Astrocyte of the spinal cord (primary cell): Measurements from ENCODE around the gene PKNOX2.

Source experiments
- DNase-seq: peaks from one replicate; pipeline ENCODE4 v3.0.0; 2011; ENCODE audit warnings: low read depth, low spot score
- H3K4me3 ChIP-seq: 2 replicates; pipeline ENCODE4 v1.5.1; 2011; ENCODE audit warnings: low read depth, mild to moderate bottlenecking, low read length, moderate library complexity
- in situ Hi-C: cut with HindIII; loops from 2 replicates; pipeline ENCODE4 v1.10.0; 2017; ENCODE audit warnings: low sequenced_read_pairs
- TF ChIP-seq, protein P1 (sequence below): IDR thresholded peaks from 2 replicates; pipeline ENCODE4 v1.5.1; 2012; ENCODE audit warnings: low read depth, mild to moderate bottlenecking, low read length, inconsistent platforms

Gene PKNOX2

DNA sequence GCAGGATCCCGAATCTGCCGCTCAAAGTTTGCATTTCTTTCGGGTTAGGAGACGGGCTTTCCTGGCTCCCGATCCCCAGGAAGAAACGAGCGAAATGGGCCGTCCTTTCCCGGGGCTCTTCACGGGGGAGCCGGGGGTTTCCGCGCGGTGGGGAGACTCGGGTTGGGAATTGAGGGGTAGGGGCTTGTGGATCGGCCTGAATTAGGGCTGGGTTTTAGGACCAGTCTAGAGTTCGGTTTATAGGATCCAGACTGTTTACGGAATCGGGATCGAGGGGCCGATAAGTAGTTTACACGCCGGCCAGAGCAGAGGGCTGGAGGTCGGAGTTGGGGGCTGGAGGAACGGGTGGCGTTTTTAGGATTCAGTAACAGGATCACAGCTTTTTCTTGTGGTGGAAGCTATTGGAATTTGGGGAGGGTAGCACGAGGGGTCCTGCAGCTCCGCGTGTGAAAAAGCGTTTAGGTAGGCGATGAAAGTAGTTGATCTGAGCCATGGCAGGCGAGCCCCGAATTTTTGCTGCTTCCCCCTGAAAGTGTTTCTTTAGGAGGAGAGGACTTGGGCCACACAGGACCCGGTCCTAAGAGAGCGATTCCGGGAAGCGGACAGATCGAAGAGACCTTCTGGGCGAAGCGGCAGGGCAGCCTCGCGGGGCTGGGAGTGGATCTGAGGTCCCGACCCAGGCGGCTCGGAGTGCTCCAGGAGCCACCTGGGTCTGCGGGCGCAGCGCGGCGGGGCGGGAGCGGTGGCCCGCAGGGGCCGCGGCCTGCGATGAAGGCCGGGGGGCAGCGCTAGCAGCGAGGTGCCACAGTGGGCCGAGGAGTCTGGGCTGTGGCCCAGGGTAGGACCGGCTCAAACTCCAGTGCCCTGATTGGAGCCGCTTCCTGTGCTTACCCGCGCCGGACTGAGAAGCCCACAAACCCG, 1.6 kb downstream of the PKNOX2 start:
- in situ Hi-C loops, result no loop called here
- peak; percentile 24 for DNase-seq
- peak overlapping the region; percentile 68 for H3K4me3 ChIP-seq
- TF ChIP-seq, protein P1, sequence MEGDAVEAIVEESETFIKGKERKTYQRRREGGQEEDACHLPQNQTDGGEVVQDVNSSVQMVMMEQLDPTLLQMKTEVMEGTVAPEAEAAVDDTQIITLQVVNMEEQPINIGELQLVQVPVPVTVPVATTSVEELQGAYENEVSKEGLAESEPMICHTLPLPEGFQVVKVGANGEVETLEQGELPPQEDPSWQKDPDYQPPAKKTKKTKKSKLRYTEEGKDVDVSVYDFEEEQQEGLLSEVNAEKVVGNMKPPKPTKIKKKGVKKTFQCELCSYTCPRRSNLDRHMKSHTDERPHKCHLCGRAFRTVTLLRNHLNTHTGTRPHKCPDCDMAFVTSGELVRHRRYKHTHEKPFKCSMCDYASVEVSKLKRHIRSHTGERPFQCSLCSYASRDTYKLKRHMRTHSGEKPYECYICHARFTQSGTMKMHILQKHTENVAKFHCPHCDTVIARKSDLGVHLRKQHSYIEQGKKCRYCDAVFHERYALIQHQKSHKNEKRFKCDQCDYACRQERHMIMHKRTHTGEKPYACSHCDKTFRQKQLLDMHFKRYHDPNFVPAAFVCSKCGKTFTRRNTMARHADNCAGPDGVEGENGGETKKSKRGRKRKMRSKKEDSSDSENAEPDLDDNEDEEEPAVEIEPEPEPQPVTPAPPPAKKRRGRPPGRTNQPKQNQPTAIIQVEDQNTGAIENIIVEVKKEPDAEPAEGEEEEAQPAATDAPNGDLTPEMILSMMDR, result no peak

DNA sequence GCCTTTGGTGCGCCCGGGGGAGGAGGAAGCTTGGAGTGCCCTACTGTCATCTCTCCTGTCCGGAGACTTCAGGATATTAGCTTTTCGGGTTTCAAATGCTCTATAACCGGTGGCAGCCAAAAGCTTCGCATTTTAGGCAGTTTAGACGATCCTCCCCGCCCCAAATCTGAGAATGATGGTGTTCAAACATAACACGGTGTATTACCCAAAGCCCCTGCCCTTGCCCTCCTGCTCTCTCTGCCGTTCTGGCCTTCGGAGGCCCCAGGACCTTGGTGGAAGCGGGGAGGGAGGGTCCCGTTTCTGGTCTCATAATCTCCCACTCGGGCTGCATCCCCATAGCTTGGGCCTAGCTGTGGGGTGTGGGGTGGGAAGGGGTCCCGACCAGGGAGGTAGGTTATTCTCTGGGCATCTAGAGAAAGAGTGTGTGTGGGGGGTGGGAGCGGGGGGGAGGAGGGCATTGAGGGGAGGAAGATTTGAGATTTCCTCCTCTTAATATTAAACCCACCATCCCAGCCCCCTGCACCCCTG, 2.3 kb downstream of the PKNOX2 start:
- DNase-seq, result peak; percentile 27
- in situ Hi-C loops, result no loop called here
- peak overlapping the region; percentile 68 for H3K4me3 ChIP-seq
- TF ChIP-seq, protein P1, result no peak

DNA sequence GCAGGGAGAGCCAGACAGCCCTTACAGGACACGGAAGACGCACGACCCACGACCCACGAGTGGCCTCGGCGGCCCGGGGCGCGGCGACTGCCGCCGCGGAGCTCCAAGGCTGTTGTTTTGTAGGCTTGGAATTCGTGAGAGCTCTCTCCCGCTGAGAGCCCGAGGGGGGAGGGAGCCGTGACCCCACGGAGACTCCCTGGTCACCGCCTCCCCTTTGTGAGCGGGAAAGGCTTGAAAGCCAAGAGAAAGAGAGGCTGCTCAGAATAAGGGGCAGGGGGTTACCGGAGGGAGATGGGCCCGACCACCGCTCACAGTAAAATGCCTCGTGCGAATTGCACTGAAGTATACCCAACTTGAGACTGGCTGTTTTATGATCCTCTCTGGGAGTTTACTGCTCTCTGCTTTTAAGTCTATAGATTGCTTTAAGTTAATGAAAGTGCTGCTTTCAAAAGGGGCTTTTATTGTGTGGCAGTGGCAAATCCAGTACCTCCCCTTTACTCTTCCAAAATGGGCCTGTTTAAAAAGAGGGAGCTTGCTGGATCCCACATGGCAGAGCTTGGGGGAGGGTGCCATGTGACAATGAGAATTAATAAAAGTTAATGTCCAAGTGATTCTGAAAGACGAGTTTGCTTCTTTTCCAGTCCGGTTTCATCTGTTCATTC, 2.9 kb downstream of the PKNOX2 start:
- H3K4me3 ChIP-seq, result peak overlapping the region; percentile 68
- in situ Hi-C loops, result no loop called here
- peak; percentile 65 for DNase-seq
- TF ChIP-seq, protein P1, result no peak

DNA sequence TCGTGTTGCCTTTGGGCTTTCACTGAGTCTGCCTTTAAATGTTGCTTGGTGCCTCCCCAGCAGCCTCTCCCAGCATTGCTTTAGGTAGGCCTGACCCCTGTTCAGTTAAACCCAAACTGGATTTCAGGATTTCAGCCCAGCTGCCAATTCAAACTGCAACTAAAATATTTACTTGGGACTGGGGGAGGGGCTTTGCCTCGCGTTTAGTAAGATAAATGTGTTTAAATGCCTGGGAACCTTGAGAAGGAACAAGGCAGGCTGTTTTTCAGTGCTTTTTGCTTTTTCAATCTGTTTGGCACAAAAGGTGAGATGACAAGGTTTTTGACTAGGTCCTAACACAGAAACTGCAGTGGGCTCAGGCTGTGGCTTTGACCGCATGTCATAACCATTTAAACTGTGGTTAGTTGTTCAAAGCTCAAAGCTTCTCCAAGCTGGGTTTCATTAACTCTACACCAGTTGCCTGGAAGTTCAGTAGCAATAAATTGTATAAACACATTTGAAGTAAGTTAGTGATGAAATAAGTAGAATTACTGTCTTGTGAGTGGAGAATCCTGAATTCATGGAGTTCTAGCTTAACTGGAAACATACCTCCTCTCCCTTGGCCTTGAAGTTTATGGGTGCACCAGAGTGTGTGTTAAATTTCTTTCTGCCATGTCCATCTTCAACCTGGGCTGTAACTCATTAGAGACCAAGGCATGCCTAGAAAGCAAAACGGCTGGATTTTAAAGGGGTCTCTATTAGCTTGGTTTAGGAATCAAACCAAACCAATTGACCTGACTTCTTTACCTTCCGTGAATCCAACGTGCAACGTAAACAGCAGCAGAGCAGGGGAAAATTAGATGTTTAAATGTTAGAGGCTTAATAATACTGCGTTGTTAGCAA, 3.6 kb downstream of the PKNOX2 start:
- DNase-seq, result peak; percentile 90
- in situ Hi-C loops, result no loop called here
- TF ChIP-seq, protein P1, result no peak
- no peak overlapping the region for H3K4me3 ChIP-seq

DNA sequence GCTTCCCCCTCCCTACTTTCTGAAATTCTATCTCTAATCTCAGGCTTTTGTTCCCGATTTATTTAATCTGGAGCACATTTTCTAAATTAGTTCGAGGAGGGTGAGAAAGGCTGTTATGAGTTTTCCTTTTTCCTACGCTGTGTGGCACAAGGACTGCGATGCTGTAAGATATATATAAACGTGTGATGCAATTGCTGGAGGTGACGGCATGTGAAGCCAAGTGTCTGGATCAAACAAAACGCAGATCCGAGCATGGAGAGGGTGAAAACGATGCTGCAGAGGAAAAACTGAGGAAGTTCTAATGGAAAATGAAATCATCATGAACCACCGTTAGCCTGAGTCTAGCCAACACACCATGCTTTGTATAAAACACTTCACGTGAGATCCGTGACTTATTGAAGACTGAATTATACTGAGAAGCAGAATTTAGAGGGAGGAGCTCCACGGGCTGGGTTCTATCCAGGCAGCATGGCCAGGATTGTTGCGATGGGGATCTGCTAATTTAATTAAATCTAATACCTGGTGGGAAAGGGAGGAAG, 4.4 kb downstream of the PKNOX2 start:
- peak; percentile 28 for DNase-seq
- no peak overlapping the region for H3K4me3 ChIP-seq
- TF ChIP-seq, protein P1, result no peak
- in situ Hi-C loops, result no loop called here
